Natural killer cell (primary cell): Measurements from ENCODE around the gene EIF3M. TPM values are rescaled to one million over a fixed set of nuclear protein-coding genes. Genes with fewer than 3 reads are reported as not detected.

ENCODE experiments used
- ATAC-seq, 3 donors: fragments of 150-1000 bp in 2 of 3; fragments of 200-7000 bp in 1 of 3; cut with Tn5 transposase; 1 replicate in 1 of 3; 2 replicates in 2 of 3; pipeline ENCODE4 v1.10.0; 2021; ENCODE audit warnings: mild to moderate bottlenecking in 2 of 3, moderate library complexity in 2 of 3
- DNase-seq, 2 donors: peaks; one replicate each; pipeline versions ENCODE4 v3.0.0 to v3.0.0-alpha.2; 2013 to 2021; ENCODE audit warnings: mixed read lengths in 1 of 2
- H3K27ac ChIP-seq: one replicate; pipeline ENCODE4 v1.5.1; 2013; ENCODE audit warnings: mild to moderate bottlenecking, low read length
- H3K27me3 ChIP-seq: one replicate; pipeline ENCODE4 v1.6.1; 2013; ENCODE audit warnings: low read length; ENCODE audit not compliant: control insufficient read depth, insufficient read depth
- H3K36me3 ChIP-seq: one replicate; pipeline ENCODE4 v1.6.1; 2013; ENCODE audit warnings: low read length; ENCODE audit not compliant: control insufficient read depth, insufficient read depth
- H3K4me1 ChIP-seq: one replicate; pipeline ENCODE4 v1.6.1; 2013; ENCODE audit warnings: low read length; ENCODE audit not compliant: control insufficient read depth, insufficient read depth
- H3K4me3 ChIP-seq: one replicate; pipeline ENCODE4 v1.5.1; 2013; ENCODE audit warnings: low read length
- H3K9me3 ChIP-seq: one replicate; pipeline ENCODE4 v1.6.1; 2013; ENCODE audit warnings: low read length; ENCODE audit not compliant: control insufficient read depth, insufficient read depth
- H3K27ac Mint-ChIP-seq, 2 donors: one replicate each; pipeline ENCODE4 v1.8.0; 2022; ENCODE audit warnings: mild to moderate bottlenecking in 2 of 2, mixed read lengths in 2 of 2, moderate library complexity in 1 of 2
- H3K27me3 Mint-ChIP-seq, 2 donors: one replicate each; pipeline ENCODE4 v1.8.0; 2022; ENCODE audit warnings: low read depth in 2 of 2, mixed read lengths in 2 of 2
- H3K36me3 Mint-ChIP-seq: one replicate; pipeline ENCODE4 v1.8.0; 2022; ENCODE audit warnings: mixed read lengths
- H3K4me1 Mint-ChIP-seq, 2 donors: one replicate each; pipeline ENCODE4 v1.8.0; 2022; ENCODE audit warnings: mixed read lengths in 2 of 2
- H3K4me3 Mint-ChIP-seq: one replicate; pipeline ENCODE4 v1.8.0; 2022; ENCODE audit warnings: mild to moderate bottlenecking, moderate library complexity, mixed read lengths
- H3K9me3 Mint-ChIP-seq, 2 donors: one replicate each; pipeline ENCODE4 v1.8.0; 2022; ENCODE audit warnings: mixed read lengths in 2 of 2
- CTCF ChIP-seq: fragments of 200-600 bp; IDR thresholded peaks from one replicate; pipeline ENCODE4 v1.8.0; 2022; ENCODE audit warnings: antibody characterized with exemption
- WGBS: methylation state at CpG from one replicate; pipeline ENCODE4 v1.1.7; 2013; ENCODE audit warnings: missing lambda C conversion rate; ENCODE audit not compliant: insufficient coverage; 5-methylcytosine and 5-hydroxymethylcytosine counted together
- intact Hi-C: fragments of 100-400 bp; cut with micrococcal nuclease; formaldehyde crosslinking; loops from one replicate; pipeline ENCODE4 v1.14.2; 2022
- total RNA-seq, 4 donors: library from RNA; stranded (reverse); fragments of 120-200 nt in 1 of 4; gene quantifications; one replicate each; pipeline versions ENCODE4 v1.2.3 to v1.2.4, GENCODE V29; 2013 to 2022

EIF3M gene
- total RNA-seq, 3 donors from 2014 or later (not counting 1 experiment from before 2014, with no cell fraction given) = 146 to 165 (median 155) TPM

- H3K9me3 Mint-ChIP-seq = no peaks in the 10 kb centered on the region
- no peak overlapping the region for H3K4me3 Mint-ChIP-seq
- no peak overlapping the region for H3K27ac ChIP-seq
- no peak for DNase-seq
- no peaks in the 10 kb centered on the region for H3K36me3 Mint-ChIP-seq
- no peaks in the 10 kb centered on the region for H3K27me3 ChIP-seq
- WGBS = 92% methylated on average over 4 of the region's 4 CpGs
- no peak overlapping the region for H3K27ac Mint-ChIP-seq
- no peak overlapping the region for H3K4me3 ChIP-seq
- no peak for TF ChIP-seq CTCF
- no peak for ATAC-seq
- peaks cover 12 to 17% of the 10 kb centered on the region in 2 donors for H3K27me3 Mint-ChIP-seq
- no peaks in the 10 kb centered on the region for H3K4me1 Mint-ChIP-seq
- no peaks in the 10 kb centered on the region for H3K9me3 ChIP-seq
- no peaks in the 10 kb centered on the region for H3K4me1 ChIP-seq
- no peaks in the 10 kb centered on the region for H3K36me3 ChIP-seq
- intact Hi-C loops = no loop called here
Observed at GRCh38 chr11:32569313-32569881, 14.2 kb upstream of the EIF3M start.

- 91% methylated on average over 10 of the region's 10 CpGs for WGBS
- H3K36me3 Mint-ChIP-seq = no peaks in the 10 kb centered on the region
Observed at GRCh38 chr11:32571039-32571438, 12.6 kb upstream of the EIF3M start.

GRCh38 chr11:32573228-32573627, 10.4 kb upstream of the EIF3M start:
- no peak for DNase-seq
- no peak for TF ChIP-seq CTCF
- Mint-ChIP-seq H3K9me3 (no peaks in the 10 kb centered on the region), H3K4me1 (no peaks in the 10 kb centered on the region), H3K4me3 (no peak overlapping the region), H3K36me3 (no peaks in the 10 kb centered on the region), H3K27ac (no peak overlapping the region), H3K27me3 (peaks cover 12 to 17% of the 10 kb centered on the region in 2 donors)
- Histone ChIP-seq H3K27ac (no peak overlapping the region), H3K36me3 (no peaks in the 10 kb centered on the region), H3K9me3 (no peaks in the 10 kb centered on the region), H3K27me3 (no peaks in the 10 kb centered on the region), H3K4me3 (no peak overlapping the region), H3K4me1 (no peaks in the 10 kb centered on the region)
- no peak for ATAC-seq
- intact Hi-C loops = no loop called here
- WGBS = 68% methylated on average over 4 of the region's 4 CpGs

More at GRCh38 chr11:32571039-32571438, 12.6 kb upstream of the EIF3M start:
- Mint-ChIP-seq H3K9me3 (no peaks in the 10 kb centered on the region), H3K27ac (no peak overlapping the region), H3K4me3 (no peak overlapping the region), H3K27me3 (peaks cover 12 to 17% of the 10 kb centered on the region in 2 donors), H3K4me1 (no peaks in the 10 kb centered on the region)
- Histone ChIP-seq H3K27me3 (no peaks in the 10 kb centered on the region), H3K4me1 (no peaks in the 10 kb centered on the region), H3K27ac (no peak overlapping the region), H3K36me3 (no peaks in the 10 kb centered on the region), H3K4me3 (no peak overlapping the region), H3K9me3 (no peaks in the 10 kb centered on the region)
- no peak for DNase-seq
- ATAC-seq = no peak
- TF ChIP-seq CTCF = no peak
- intact Hi-C loops = no loop called here

GRCh38 chr11:32574421-32574820, 9.2 kb upstream of the EIF3M start:
- no peaks in the 10 kb centered on the region for H3K9me3 Mint-ChIP-seq
- H3K27ac Mint-ChIP-seq = no peak overlapping the region
- H3K4me1 Mint-ChIP-seq = no peaks in the 10 kb centered on the region
- Histone ChIP-seq H3K27ac (no peak overlapping the region), H3K27me3 (no peaks in the 10 kb centered on the region), H3K4me3 (no peak overlapping the region), H3K36me3 (no peaks in the 10 kb centered on the region), H3K4me1 (no peaks in the 10 kb centered on the region), H3K9me3 (no peaks in the 10 kb centered on the region)
- no peak for TF ChIP-seq CTCF
- no peak for ATAC-seq
- no peaks in the 10 kb centered on the region for H3K36me3 Mint-ChIP-seq
- intact Hi-C loops = no loop called here
- H3K27me3 Mint-ChIP-seq = peaks cover 10 to 17% of the 10 kb centered on the region in 2 donors
- DNase-seq = no peak
- no peak overlapping the region for H3K4me3 Mint-ChIP-seq
- 92% methylated on average over 4 of the region's 4 CpGs for WGBS
